Epithelial cell of esophagus (primary cell): Measurements from ENCODE around the gene DGKB.
"Not testable (repeated sequence)": the region's sequence is repeated elsewhere in the genome, so short reads cannot be mapped to it uniquely, and the experiment has no call there.

Source experiments
- DNase-seq: peaks from one replicate; pipeline ENCODE4 v3.0.0; 2010; ENCODE audit warnings: low read depth
- H3K4me3 ChIP-seq: 2 replicates; pipeline ENCODE4 v1.5.1; 2011; ENCODE audit warnings: mild to moderate bottlenecking, low read length, control low read depth
- CTCF ChIP-seq: IDR thresholded peaks from 2 replicates; pipeline ENCODE4 v1.5.1; 2011; ENCODE audit warnings: low read depth, mild to moderate bottlenecking, low read length, control low read depth, inconsistent platforms; ENCODE audit not compliant: insufficient read depth; ENCODE audit errors: missing control alignments

The DGKB gene

GRCh38 chr7:14480281-14480680 lies 422.3 kb downstream of the DGKB start:
- no peak overlapping the region for H3K4me3 ChIP-seq
- DNase-seq, result no peak
- TF ChIP-seq CTCF, result no peak

- no peak overlapping the region for H3K4me3 ChIP-seq
- TF ChIP-seq CTCF, result no peak
- no peak for DNase-seq
Measured at GRCh38 chr7:14478834-14479510, 423.6 kb downstream of the DGKB start.

GRCh38 chr7:14461716-14462115 lies 440.8 kb downstream of the DGKB start:
- not testable (repeated sequence) for DNase-seq, H3K4me3 ChIP-seq

- DNase-seq, H3K4me3 ChIP-seq: not testable (repeated sequence)
Measured at GRCh38 chr7:14458846-14459245, 443.7 kb downstream of the DGKB start.

GRCh38 chr7:14457568-14458453 lies 444.7 kb downstream of the DGKB start:
- peak; percentile 88 for TF ChIP-seq CTCF
- H3K4me3 ChIP-seq, result no peak overlapping the region
- DNase-seq, result peak; percentile 86

- no peak for TF ChIP-seq CTCF
- no peak for DNase-seq
- no peak overlapping the region for H3K4me3 ChIP-seq
Measured at GRCh38 chr7:14449291-14449690, 453.3 kb downstream of the DGKB start.

GRCh38 chr7:14446829-14447228 lies 455.7 kb downstream of the DGKB start:
- TF ChIP-seq CTCF, result no peak
- H3K4me3 ChIP-seq, result no peak overlapping the region
- no peak for DNase-seq

- no peak for TF ChIP-seq CTCF
- DNase-seq, result no peak
- H3K4me3 ChIP-seq, result no peak overlapping the region
Measured at GRCh38 chr7:14446219-14446618, 456.3 kb downstream of the DGKB start.
